Activated CD4-positive, CD25-positive, alpha-beta regulatory T cell (primary cell): ENCODE data around the gene SERINC4.
"Not testable (repeated sequence)": the region's sequence is repeated elsewhere in the genome, so short reads cannot be mapped to it uniquely, and the experiment has no call there.

Experiments
- DNase-seq, 4 experiments: peaks; one replicate each; lab custom pipeline; 2025; lab: John Stamatoyannopoulos, UW

The SERINC4 gene

GRCh38 chr15:43749690-43750345, 50.2 kb downstream of the SERINC4 start:
- no peak for DNase-seq

GRCh38 chr15:43748376-43748775, 51.6 kb downstream of the SERINC4 start:
- DNase-seq: no peak

- not testable (repeated sequence) for DNase-seq
These were observed 53.1 kb downstream of the SERINC4 start for GRCh38 chr15:43746903-43747309.

- peak; percentile 61 to 77 (median 72) for DNase-seq
These were observed 53.6 kb downstream of the SERINC4 start, which contains the start of gene PDIA3 for GRCh38 chr15:43746245-43746902. PDIA3 (plus strand) TSS chr15:43746438; CDS start chr15:43746540, 102 bp downstream.
